ENCODE results near the gene REST. TPM values are rescaled to one million over a fixed set of nuclear protein-coding genes. Genes with fewer than 3 reads are reported as not detected.

Gene REST
- total RNA-seq, 1 donor, result 50.7 TPM

Small RNA genes lying within 50 kb of the gene (small RNA-seq; reads per million reads assigned to genes)
- gene RNU6-998P, result not detected

Other genes starting within 250 kb of the REST start
- gene HOPX, start 226.6 kb upstream of the REST start, total RNA-seq, result 0.29 and 0.36 TPM in 2 replicates
- gene SPINK2, start 86.2 kb upstream of the REST start, total RNA-seq, result not detected in 2 replicates
- 30.4 and 32.9 TPM in 2 replicates for gene NOA1, start 69.7 kb downstream of the REST start, total RNA-seq
- gene POLR2B, start 71.0 kb downstream of the REST start, total RNA-seq, result 99.2 and 102 TPM in 2 replicates
- 680 and 715 TPM in 2 replicates for gene IGFBP7, start 202.5 kb downstream of the REST start, total RNA-seq

Data from osteoblast (primary cell).